Measurements from ENCODE around the gene FKBP8.

DNA sequence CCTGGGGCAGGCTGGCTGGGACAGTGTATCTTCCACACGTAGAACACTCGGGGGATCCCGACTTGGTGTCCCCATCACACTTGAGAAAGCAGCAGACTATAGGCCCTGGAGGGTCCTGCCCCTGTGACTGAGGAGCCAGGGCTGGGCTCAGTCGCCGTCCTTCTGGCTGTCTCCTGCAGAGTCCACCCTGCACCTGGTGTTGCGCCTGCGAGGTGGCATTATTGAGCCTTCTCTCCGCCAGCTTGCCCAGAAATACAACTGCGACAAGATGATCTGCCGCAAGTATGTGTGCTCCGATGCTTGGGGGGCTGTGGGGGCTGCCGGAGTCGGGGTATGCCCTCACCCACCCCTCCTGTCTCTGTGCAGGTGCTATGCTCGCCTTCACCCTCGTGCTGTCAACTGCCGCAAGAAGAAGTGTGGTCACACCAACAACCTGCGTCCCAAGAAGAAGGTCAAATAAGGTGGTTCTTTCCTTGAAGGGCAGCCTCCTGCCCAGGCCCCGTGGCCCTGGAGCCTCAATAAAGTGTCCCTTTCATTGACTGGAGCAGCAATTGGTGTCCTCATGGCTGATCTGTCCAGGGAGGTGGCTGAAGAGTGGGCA lies 31.4 kb upstream of the FKBP8 start:
- TF ChIP-seq CTCF (IDR thresholded peaks at IDR 0.05; ENCODE audit: low read depth, low read length) (no peak), EZH2phosphoT487 (IDR thresholded peaks at IDR 0.05; ENCODE audit: low read depth) (no peak)
